H1 (cell line): ENCODE results near the gene STAT3. TPM values are rescaled to one million over a fixed set of nuclear protein-coding genes. Genes with fewer than 3 reads are reported as not detected.
"Not testable (repeated sequence)": the region's sequence is repeated elsewhere in the genome, so short reads cannot be mapped to it uniquely, and the experiment has no call there.

Source experiments
- CTCF ChIA-PET: fragments of 300-600 bp; sonication (Branson Sonifier 250); formaldehyde crosslinking; loops from one replicate; lab custom pipeline; 2021; ENCODE audit not compliant: partially characterized antibody; lab: Charles Lee
- POLR2A ChIA-PET: fragments of 300-600 bp; sonication (Branson Sonifier 250); formaldehyde crosslinking; loops from one replicate; lab custom pipeline; 2021; ENCODE audit warnings: inconsistent platforms; ENCODE audit not compliant: partially characterized antibody; lab: Charles Lee
- DNase-seq, 2 experiments: peaks; one replicate each; pipeline versions ENCODE4 v3.0.0 to v3.0.0-alpha.2; 2010 to 2022; ENCODE audit warnings: low spot score in 2 of 2, low read depth in 1 of 2, mixed read lengths in 1 of 2
- FAIRE-seq: peaks from 2 replicates; lab custom pipeline; 2011; peaks lifted over from hg19 to GRCh38; lab: Jason Lieb, UNC
- H2AFZ ChIP-seq: 2 replicates; pipeline ENCODE4 v1.8.1; 2012; ENCODE audit warnings: low read length, inconsistent platforms
- H2AK5ac ChIP-seq: 2 replicates; pipeline ENCODE4 v1.6.1; 2013; ENCODE audit warnings: low read depth, low read length
- H2BK120ac ChIP-seq: replicated peaks from 2 replicates; pipeline ENCODE3; 2013; ENCODE audit warnings: low read depth, low read length, inconsistent platforms
- H2BK12ac ChIP-seq: 2 replicates; pipeline ENCODE4 v1.6.1; 2013; ENCODE audit warnings: low read depth, low read length
- H2BK15ac ChIP-seq: 2 replicates; pipeline ENCODE4 v1.6.1; 2013; ENCODE audit warnings: low read length
- H2BK20ac ChIP-seq: 2 replicates; pipeline ENCODE4 v1.6.1; 2013; ENCODE audit warnings: low read length
- H2BK5ac ChIP-seq: 2 replicates; pipeline ENCODE4 v1.6.1; 2013; ENCODE audit warnings: low read depth, low read length
- H3K14ac ChIP-seq: 2 replicates; pipeline ENCODE4 v1.6.1; 2013; ENCODE audit warnings: inconsistent platforms; ENCODE audit not compliant: insufficient read length
- H3K18ac ChIP-seq: 2 replicates; pipeline ENCODE4 v1.6.1; 2013; ENCODE audit warnings: low read length; ENCODE audit errors: extremely low read depth
- H3K23ac ChIP-seq: 2 replicates; pipeline ENCODE4 v1.6.1; 2013; ENCODE audit warnings: inconsistent platforms; ENCODE audit not compliant: insufficient read length
- H3K23me2 ChIP-seq: 2 replicates; pipeline ENCODE4 v1.6.1; 2013; ENCODE audit warnings: low read depth, low read length
- H3K27ac ChIP-seq: 2 replicates; pipeline ENCODE4 v1.6.1; 2011; ENCODE audit warnings: low read depth, low read length, inconsistent platforms
- H3K27me3 ChIP-seq, 4 experiments: replicated peaks in 1 of 4; 1 replicate in 1 of 4; 2 replicates in 3 of 4; pipeline versions ENCODE4 v1.6.1 to v1.8.1; 2011 to 2013; ENCODE audit warnings: low read length in 3 of 4, mild to moderate bottlenecking in 3 of 4, inconsistent platforms in 2 of 4, mixed read lengths in 2 of 4, moderate library complexity in 1 of 4; ENCODE audit not compliant: control insufficient read depth in 3 of 4, insufficient read depth in 3 of 4; ENCODE audit errors: extremely low read depth in 1 of 4
- H3K36me3 ChIP-seq, 4 experiments: 2 replicates each; pipeline versions ENCODE4 v1.6.1 to v1.8.1; 2011 to 2013; ENCODE audit warnings: mild to moderate bottlenecking in 4 of 4, low read length in 3 of 4, moderate library complexity in 2 of 4, control low read depth in 1 of 4, inconsistent platforms in 1 of 4; ENCODE audit not compliant: insufficient read depth in 4 of 4, control insufficient read depth in 2 of 4
- H3K4ac ChIP-seq: replicated peaks from 2 replicates; pipeline ENCODE3; 2013; ENCODE audit warnings: low read length, low read depth, mixed read lengths, inconsistent platforms; ENCODE audit not compliant: insufficient read length
- H3K4me1 ChIP-seq, 4 experiments: replicated peaks in 1 of 4; 1 replicate in 1 of 4; 2 replicates in 3 of 4; pipeline versions ENCODE4 v1.6.1 to v1.8.1; 2011 to 2013; ENCODE audit warnings: low read length in 3 of 4, inconsistent platforms in 2 of 4, mixed read lengths in 1 of 4; ENCODE audit not compliant: insufficient read depth in 4 of 4, control insufficient read depth in 3 of 4
- H3K4me2 ChIP-seq, 2 experiments: 2 replicates each; pipeline versions ENCODE4 v1.6.1 to v1.8.1; 2011 to 2013; ENCODE audit warnings: low read depth in 2 of 2, low read length in 2 of 2, control low read depth in 1 of 2, inconsistent platforms in 1 of 2, mild to moderate bottlenecking in 1 of 2; ENCODE audit not compliant: insufficient read depth in 1 of 2
- H3K4me3 ChIP-seq, 4 experiments: fragments of 200-600, 300-600 bp in 1 of 4; sonication (generic), shearing (Covaris generic), sonication (Bioruptor Twin) in 1 of 4; 2 replicates each; pipeline versions ENCODE4 v1.5.1 to v1.8.1; 2011 to 2016; ENCODE audit warnings: low read length in 4 of 4, low read depth in 3 of 4, control low read depth in 2 of 4, inconsistent platforms in 2 of 4, mild to moderate bottlenecking in 2 of 4, mixed read lengths in 1 of 4, moderate library complexity in 1 of 4; ENCODE audit not compliant: insufficient read depth in 2 of 4; ENCODE audit errors: extremely low read depth in 1 of 4
- H3K56ac ChIP-seq: replicated peaks from 2 replicates; pipeline ENCODE3; 2013; ENCODE audit warnings: low read depth, mild to moderate bottlenecking, mixed read lengths, low read length, inconsistent platforms; ENCODE audit not compliant: insufficient read length
- H3K79me1 ChIP-seq: 2 replicates; pipeline ENCODE4 v1.6.1; 2013; ENCODE audit warnings: low read depth, low read length, control low read depth
- H3K79me2 ChIP-seq, 2 experiments: 2 replicates each; pipeline versions ENCODE4 v1.6.1 to v1.8.1; 2012 to 2013; ENCODE audit warnings: low read length in 2 of 2, mild to moderate bottlenecking in 2 of 2, inconsistent platforms in 1 of 2; ENCODE audit not compliant: insufficient read depth in 2 of 2, control insufficient read depth in 1 of 2
- H3K9ac ChIP-seq, 4 experiments: replicated peaks in 1 of 4; 1 replicate in 1 of 4; 2 replicates in 3 of 4; pipeline versions ENCODE4 v1.6.1 to v1.8.1; 2011 to 2013; ENCODE audit warnings: low read depth in 3 of 4, low read length in 3 of 4, control low read depth in 2 of 4, mild to moderate bottlenecking in 2 of 4, moderate library complexity in 2 of 4, inconsistent platforms in 1 of 4; ENCODE audit errors: extremely low read depth in 1 of 4
- H3K9me3 ChIP-seq, 2 experiments: 2 replicates each; pipeline versions ENCODE4 v1.6.1 to v1.8.1; 2012 to 2013; ENCODE audit warnings: mild to moderate bottlenecking in 2 of 2, moderate library complexity in 2 of 2, control low read depth in 1 of 2, inconsistent platforms in 1 of 2, low read depth in 1 of 2, low read length in 1 of 2, mixed read lengths in 1 of 2; ENCODE audit not compliant: insufficient read depth in 2 of 2
- H4K20me1 ChIP-seq, 2 experiments: replicated peaks in 1 of 2; 2 replicates each; pipeline versions ENCODE3 to v1.8.1; 2011 to 2013; ENCODE audit warnings: inconsistent platforms in 2 of 2, low read length in 2 of 2, mild to moderate bottlenecking in 1 of 2; ENCODE audit not compliant: insufficient read depth in 2 of 2, control insufficient read depth in 1 of 2
- H4K5ac ChIP-seq: 2 replicates; pipeline ENCODE4 v1.6.1; 2013; ENCODE audit warnings: low read length, low read depth, mixed read lengths, inconsistent platforms; ENCODE audit not compliant: insufficient read length
- H4K8ac ChIP-seq: 2 replicates; pipeline ENCODE4 v1.8.0; 2013; ENCODE audit warnings: mild to moderate bottlenecking, moderate library complexity, low read length, inconsistent platforms; ENCODE audit not compliant: insufficient read depth; ENCODE audit errors: extremely low read depth
- H4K91ac ChIP-seq: replicated peaks from 2 replicates; pipeline ENCODE3; 2013; ENCODE audit warnings: low read length, mixed read lengths, inconsistent platforms; ENCODE audit not compliant: insufficient read length
- SRF ChIP-seq: IDR thresholded peaks from 2 replicates; pipeline ENCODE4 v1.6.1; 2011; ENCODE audit warnings: mild to moderate bottlenecking, low read depth, low read length, moderate library complexity
- WGBS, 2 experiments: shearing (Covaris generic) in 1 of 2; methylation state at CpG; one replicate each; pipeline versions ENCODE4 v1.1.6 to v1.1.7; 2013 to 2015; ENCODE audit warnings: low lambda C conversion rate in 2 of 2, mixed read lengths in 2 of 2, inconsistent platforms in 1 of 2, low coverage in 1 of 2, missing lambda C conversion rate in 1 of 2; ENCODE audit not compliant: insufficient replicate concordance in 2 of 2, insufficient coverage in 1 of 2, insufficient read length in 1 of 2; ENCODE audit errors: extremely low coverage in 1 of 2, missing lambda C conversion rate in 1 of 2; 5-methylcytosine and 5-hydroxymethylcytosine counted together
- polyA plus RNA-seq, 7 experiments: library from polyadenylated mRNA; depleted of rRNA in 3 of 7; stranded (reverse) in 5 of 7; unstranded in 2 of 7; fragments of >200 nt in 5 of 7; fragments of 200-250 nt in 2 of 7; gene quantifications; 1 replicate in 5 of 7; 2 replicates in 1 of 7; 4 replicates in 1 of 7; pipeline versions ENCODE4 v1.2.1 to v1.2.3, GENCODE V29; 2011 to 2013; ENCODE audit warnings: missing spikeins in 2 of 7, mixed read lengths in 2 of 7
- total RNA-seq: library from RNA; stranded (reverse); fragmentation: NEBNext Ultra II Directional; extraction: Animal tissue kit (Norgen Biotek cat#: 25700); gene quantifications from 2 replicates; pipeline ENCODE4 v1.2.1, GENCODE V29; 2021

The STAT3 gene
- total and polyA plus RNA-seq, 2 of the 8 experiments (the other 6 are each of a cell fraction or from before 2014, with no cell fraction given) = 38.4 to 94.1 TPM

- no peak for TF ChIP-seq SRF
Measured at GRCh38 chr17:42301022-42301421, 87.2 kb downstream of the STAT3 start (continued).

- H2BK12ac ChIP-seq, H3K4ac ChIP-seq, H3K79me2 ChIP-seq, H3K23me2 ChIP-seq, POLR2A ChIA-PET, H2BK15ac ChIP-seq, H3K79me1 ChIP-seq, H3K36me3 ChIP-seq, H3K4me3 ChIP-seq, H4K5ac ChIP-seq, H4K91ac ChIP-seq, H3K27ac ChIP-seq, H3K14ac ChIP-seq, H3K23ac ChIP-seq, H3K4me2 ChIP-seq, H3K4me1 ChIP-seq, FAIRE-seq, H2AK5ac ChIP-seq, H4K20me1 ChIP-seq, H3K9me3 ChIP-seq, H4K8ac ChIP-seq, H2AFZ ChIP-seq, H3K18ac ChIP-seq, H3K27me3 ChIP-seq, DNase-seq, H3K56ac ChIP-seq, H2BK120ac ChIP-seq, H2BK20ac ChIP-seq, H3K9ac ChIP-seq, H2BK5ac ChIP-seq: not testable (repeated sequence)
- WGBS, 2 experiments = no CpG with 5 or more reads among the region's 17 CpGs
- CTCF ChIA-PET = interaction anchor here (4.8 kb wide), 1 partner anchor 12 kb away, joined by 43 read pairs; no protein-coding TSS in a partner anchor
Measured at GRCh38 chr17:42299913-42300312, 88.3 kb downstream of the STAT3 start.
